Activated CD4-positive, alpha-beta T cell treated with anti-CD3 and anti-CD28 coated beads, Interleukin-2, amount 50 U/mL, for 16 hours (primary cell): ENCODE results near the gene PDHB.
A peak's percentile ranks its signal among the peaks of the same experiment; 100 is the strongest.

ENCODE experiments used
- DNase-seq: peaks from one replicate; pipeline ENCODE4 v3.0.0-alpha.2; 2020

PDHB gene

GRCh38 chr3:58434990-58435389 lies 1.4 kb upstream of the PDHB start:
- DNase-seq: no peak

DNA sequence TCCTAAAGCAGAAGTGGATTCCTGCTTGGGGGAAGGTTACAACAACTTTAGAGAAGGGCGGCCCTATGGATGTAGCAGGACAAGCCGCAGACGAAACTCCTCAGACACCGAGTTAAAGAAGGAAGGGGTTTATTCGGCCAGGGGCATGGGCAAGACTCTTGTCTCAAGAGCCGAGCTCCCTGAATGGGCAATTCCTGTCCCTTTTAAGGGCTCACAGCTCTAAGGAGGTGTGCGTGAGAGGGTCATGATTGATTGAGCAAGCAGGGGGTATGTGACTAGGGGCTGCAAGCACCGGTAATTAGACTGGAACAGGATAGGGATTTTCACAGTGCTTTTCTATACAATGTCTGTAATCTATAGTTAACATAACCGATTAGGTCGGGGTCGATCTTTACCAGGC lies 879 bp upstream of the PDHB start:
- DNase-seq: no peak

- no peak for DNase-seq
Measured at GRCh38 chr3:58434168-58434504, 504 bp upstream of the PDHB start.

DNA sequence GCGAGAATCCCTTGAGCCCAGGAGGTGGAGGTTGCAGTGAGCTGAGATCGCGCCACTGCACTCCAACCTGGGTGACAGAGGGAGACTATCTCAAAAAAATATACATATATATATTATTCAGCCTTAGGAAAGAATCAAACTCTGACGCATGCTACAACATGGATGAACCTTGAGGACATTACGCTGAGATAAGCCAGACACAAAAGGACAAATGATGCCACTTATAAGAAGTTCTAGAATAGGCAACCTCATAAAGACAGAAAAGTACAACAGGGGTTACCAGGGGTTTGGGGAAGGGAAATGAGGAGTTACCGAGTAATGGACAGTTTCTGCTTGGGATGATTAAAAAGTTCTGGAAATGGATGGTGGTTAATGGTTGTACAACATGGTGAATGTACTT lies 727 bp downstream of the PDHB start:
- DNase-seq: no peak

DNA sequence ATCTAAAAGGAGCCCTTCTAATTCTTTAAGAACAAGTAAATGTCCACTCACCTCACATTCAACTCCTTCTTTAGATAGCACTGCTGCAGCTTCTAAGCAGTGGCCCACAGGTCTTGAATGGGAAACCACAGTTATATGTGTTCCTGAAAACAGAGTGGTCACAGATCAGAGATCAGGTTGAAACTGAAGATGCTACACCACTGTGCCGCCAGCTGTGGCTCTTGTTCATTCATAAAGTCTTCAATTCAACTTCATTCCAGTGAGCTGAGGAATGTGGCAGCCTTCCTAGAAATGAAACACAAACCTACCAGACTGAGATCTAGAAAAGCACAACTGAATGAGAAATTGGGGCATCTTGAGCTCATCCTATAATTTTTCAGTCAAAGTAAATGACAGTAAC lies 4.0 kb downstream of the PDHB start:
- DNase-seq: no peak

- DNase-seq: no peak
Measured at GRCh38 chr3:58427661-58428361, 5.8 kb downstream of the PDHB start.

DNA sequence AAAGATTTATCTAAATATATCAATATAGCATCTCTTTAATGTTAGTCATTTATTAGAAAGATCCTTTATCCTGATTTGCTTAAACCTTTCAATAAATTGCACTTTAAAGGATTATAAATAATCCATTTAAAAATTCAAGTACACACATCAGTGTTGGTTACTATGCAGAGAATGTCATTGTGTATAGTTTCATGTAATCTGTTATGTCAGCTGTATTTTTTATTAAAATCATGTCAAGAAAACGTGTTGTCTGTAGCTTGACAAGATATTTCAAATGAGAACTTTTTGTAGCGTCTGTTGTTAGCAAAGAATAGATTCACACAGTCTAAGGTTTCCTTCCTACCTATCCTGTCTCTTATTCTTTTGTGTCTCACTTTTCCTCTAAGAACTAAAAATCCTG lies 7.8 kb downstream of the PDHB start:
- no peak for DNase-seq

DNA sequence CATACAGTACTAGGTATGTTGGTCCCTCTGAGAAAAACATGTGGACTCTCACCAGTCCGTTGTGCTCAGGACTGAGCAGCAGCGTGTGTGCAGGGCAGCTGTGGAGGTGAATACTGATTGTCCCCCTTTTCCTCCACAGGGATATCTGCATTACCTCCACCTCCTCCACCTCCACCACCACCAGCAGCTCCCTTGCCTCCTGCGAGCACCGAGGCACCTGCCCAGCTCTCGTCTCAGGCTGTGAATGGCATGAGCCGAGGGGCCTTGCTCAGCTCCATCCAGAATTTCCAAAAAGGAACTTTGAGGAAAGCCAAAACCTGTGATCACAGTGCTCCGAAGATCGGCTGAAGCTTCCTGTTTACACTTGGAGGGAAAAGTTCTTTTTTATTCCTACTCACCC lies 9.0 kb downstream of the PDHB start:
- DNase-seq: no peak

- DNase-seq: no peak
Measured at GRCh38 chr3:58422756-58423325, 10.8 kb downstream of the PDHB start.

- DNase-seq: no peak
Measured at GRCh38 chr3:58421004-58421403, 12.6 kb downstream of the PDHB start.

GRCh38 chr3:58419780-58420507 lies 13.7 kb downstream of the PDHB start:
- DNase-seq: peak; percentile 42

DNA sequence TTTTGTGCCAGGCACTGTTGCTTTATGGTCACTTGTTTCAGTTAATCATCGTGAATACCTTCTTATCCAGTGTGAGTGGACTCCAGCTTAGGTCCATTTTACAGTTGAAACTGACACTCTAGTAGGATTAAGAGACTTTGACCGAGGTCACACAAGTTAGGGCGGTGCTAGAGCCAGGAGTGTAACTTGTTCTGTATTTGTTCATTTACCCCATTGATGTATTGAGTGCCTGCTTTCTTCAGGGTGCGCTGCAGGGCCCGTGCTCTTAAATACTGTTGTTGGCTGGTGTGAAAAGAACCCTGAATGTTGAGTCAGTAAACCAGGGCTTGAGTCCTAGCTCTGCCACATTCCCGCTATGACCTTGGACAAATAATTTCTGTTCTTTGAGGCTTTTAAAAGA lies 15.4 kb downstream of the PDHB start:
- no peak for DNase-seq

- DNase-seq: no peak
Measured at GRCh38 chr3:58417075-58417474, 16.6 kb downstream of the PDHB start.

DNA sequence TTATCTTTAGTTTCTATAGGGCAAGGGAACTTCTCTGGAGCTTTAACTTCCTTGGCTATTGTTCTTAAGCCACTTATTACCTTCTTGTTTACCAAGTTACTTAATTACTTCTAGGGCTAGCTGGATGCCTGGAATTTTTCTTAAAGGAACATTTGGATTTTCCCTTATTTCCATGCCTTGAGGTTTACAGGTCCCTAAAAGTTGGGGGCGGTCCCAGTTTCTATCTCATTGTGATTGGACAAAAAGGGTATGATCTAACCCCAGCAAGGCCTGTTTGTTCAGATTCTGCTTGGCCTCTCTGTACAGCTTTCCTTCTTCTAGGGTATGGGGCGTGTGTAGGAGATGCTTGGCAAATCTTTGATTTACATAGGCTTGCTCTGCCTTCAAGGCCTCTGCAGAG lies 17.4 kb downstream of the PDHB start:
- no peak for DNase-seq

GRCh38 chr3:58414538-58415197 lies 19.0 kb downstream of the PDHB start:
- peak; percentile 62 for DNase-seq

DNA sequence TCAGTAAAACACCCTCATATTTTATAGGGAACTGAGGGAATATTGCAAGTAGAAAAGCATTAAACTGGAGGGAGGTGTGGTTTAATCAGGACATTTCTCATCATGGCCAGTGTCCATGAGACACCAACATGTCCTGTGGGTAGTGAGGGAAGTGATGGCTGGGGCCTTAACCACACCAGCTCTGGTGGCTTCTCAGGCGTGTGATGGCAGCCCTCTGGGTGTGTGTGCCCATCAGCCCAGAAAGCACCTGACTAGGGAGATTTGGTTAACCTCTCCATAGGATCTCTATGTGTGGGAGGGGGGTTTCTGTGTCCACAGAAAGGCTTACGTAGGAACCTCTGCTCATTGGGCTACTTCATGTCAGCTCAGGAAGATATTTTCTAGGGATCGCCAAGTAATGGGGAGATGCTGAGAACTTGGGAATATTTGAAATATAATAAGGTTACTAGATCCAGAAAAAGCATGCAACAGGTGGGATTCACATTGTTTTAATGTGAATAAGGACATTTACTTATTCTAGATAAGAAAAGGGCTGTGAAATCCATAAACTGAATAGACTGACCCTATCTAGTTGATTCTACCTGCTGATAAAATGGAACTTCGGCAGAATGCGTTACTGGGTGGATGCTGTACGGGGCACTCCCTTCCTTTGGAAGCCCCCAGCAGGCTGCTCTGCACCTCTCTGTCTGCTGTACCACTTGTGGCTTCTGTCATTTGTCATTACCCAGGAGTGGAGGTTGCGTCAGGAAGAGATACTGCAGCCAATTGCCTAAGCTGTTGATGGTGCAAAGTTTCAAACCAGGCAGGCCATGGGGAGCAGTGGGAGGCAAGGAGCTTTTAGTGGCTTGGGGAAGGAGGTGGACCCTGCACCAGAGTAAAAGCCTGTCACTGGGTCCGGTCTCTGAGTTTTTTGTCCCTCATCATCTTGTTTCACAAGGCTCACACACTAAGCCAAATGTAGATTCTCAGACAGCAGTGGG lies 21.5 kb downstream of the PDHB start:
- DNase-seq: no peak

GRCh38 chr3:58411036-58411435 lies 22.6 kb downstream of the PDHB start:
- DNase-seq: no peak

DNA sequence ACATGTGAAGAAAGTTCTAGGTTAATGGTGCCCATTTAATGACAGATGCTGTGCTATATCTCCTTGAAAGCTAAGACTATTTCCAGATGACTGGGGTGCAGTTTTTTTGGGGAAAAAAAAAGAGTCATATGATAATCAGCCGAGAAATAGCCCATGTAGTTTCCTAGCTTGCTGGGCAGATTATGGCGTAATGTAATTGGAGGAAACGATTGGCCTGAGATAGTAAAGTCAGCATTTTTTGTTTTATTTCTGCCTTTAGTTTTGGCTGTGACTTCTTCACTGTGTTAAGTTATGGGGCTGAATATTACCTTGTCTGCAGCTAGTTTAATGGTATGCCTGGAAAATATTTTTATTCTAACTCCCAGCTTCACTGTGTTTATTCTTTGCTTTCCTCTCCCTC lies 24.0 kb downstream of the PDHB start:
- DNase-seq: no peak

DNA sequence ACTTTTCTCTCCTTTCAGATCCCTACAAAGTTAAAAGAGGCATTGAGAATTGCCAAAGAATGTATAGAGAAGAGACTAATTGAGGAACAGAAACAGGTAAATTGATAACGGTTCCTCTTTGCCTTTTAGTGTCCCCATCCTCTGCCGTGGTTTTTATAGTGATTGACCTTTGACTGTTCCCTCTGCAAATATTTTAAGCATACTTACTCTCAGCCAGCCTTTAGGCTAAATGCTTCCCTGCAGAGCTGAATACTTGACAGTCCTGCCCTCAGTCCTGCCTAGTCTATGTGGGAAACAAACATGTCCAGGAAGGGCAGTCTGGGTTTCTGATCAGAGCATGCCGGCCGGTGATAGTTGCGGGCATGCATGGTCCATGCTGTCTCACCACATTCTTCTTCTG lies 24.7 kb downstream of the PDHB start:
- no peak for DNase-seq

DNA sequence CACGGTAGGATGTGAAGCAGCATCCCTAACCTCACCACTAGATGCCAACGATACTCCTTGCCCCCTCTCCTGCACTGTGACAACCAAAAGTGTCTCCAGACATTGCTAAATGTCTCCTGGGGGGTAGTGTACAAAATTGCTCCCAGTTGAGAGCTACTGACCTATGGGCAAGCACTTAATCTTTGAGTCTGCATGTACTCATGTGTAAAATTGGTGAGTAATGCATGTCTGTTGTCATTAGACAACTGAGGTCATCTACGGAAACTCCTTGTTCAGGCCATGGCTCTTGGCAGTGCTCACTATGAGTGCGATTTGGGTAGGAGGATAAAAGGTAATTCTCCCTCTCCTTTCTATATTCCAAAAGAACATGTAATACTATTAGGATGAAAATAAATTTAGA lies 29.2 kb downstream of the PDHB start:
- DNase-seq: no peak

DNA sequence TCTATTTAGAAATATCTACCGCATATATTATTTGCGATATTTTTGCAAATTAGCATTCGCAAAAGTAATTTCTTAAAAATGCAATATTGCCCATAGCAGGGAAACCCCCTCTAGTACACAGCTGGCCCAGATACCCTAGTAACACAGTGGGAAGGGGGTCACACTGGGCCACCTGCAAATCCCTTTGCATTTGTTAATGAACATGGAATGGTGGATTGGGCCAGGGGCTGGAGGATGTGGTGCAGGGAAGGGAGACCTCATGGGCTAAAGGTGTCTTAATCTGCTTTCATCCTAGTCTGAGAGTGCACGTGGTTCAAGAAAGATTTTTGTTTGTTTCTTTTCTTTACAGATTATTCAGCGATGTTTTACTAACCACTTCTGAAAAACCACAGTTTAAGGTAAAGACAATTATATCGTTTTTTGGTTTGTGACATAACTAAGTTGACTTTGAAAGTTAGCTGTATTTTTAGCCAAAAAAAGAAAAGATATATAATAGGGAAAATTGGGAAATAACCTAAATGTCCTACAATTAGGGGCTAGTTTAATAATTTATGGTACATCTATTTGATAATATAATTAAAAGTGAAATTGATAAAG lies 30.0 kb downstream of the PDHB start:
- no peak for DNase-seq

- DNase-seq: no peak
Measured at GRCh38 chr3:58398669-58399333, 34.8 kb downstream of the PDHB start.
